OCI-LY3 (cell line): ENCODE measurements around the gene ADRB2.

Experiments used
- H2AFZ ChIP-seq: fragments of 200-600, 300-600 bp; shearing (Covaris generic); 2 replicates; pipeline ENCODE4 v1.6.0; 2014; ENCODE audit warnings: antibody characterized with exemption, low read depth, low read length
- H3K27ac ChIP-seq: fragments of 200-600, 300-600 bp; sonication (generic); 2 replicates; pipeline ENCODE4 v1.5.1; 2014; ENCODE audit warnings: mild to moderate bottlenecking, low read length, moderate library complexity, mixed read lengths
- H3K27me3 ChIP-seq: fragments of 200-600, 300-600 bp; sonication (generic); 2 replicates; pipeline ENCODE4 v1.6.1; 2014; ENCODE audit warnings: low read depth, low read length, mixed read lengths
- H3K36me3 ChIP-seq: fragments of 200-600, 300-600 bp; sonication (generic); replicated peaks from 2 replicates; pipeline ENCODE3; 2014; ENCODE audit warnings: low read depth, low read length, mixed read lengths
- H3K4me1 ChIP-seq: fragments of 300-600, 200-600 bp; sonication (generic); 2 replicates; pipeline ENCODE4 v1.6.1; 2014; ENCODE audit warnings: low read length, mixed read lengths
- H3K4me2 ChIP-seq: fragments of 200-600, 300-600 bp; sonication (generic); 2 replicates; pipeline ENCODE4 v1.6.1; 2014; ENCODE audit warnings: low read length, mixed read lengths
- H3K4me3 ChIP-seq: fragments of 300-600, 200-600 bp; sonication (generic); 2 replicates; pipeline ENCODE4 v1.5.1; 2014; ENCODE audit warnings: antibody characterized with exemption, mild to moderate bottlenecking, low read length, moderate library complexity
- H3K79me2 ChIP-seq: fragments of 300-600, 200-600 bp; shearing (Covaris generic); 2 replicates; pipeline ENCODE4 v1.6.1; 2014; ENCODE audit warnings: mild to moderate bottlenecking, low read length, mixed read lengths
- H3K9ac ChIP-seq: fragments of 300-600, 200-600 bp; shearing (Covaris generic); 2 replicates; pipeline ENCODE4 v1.6.0; 2014; ENCODE audit warnings: mild to moderate bottlenecking, low read length, moderate library complexity
- H3K9me3 ChIP-seq: fragments of 200-600, 300-600 bp; shearing (Covaris generic); 2 replicates; pipeline ENCODE4 v1.6.1; 2014; ENCODE audit warnings: low read length, mixed read lengths; ENCODE audit not compliant: insufficient read depth
- H4K20me1 ChIP-seq: fragments of 200-600, 300-600 bp; sonication (generic); 2 replicates; pipeline ENCODE4 v1.6.1; 2016; ENCODE audit warnings: low read length, mixed read lengths; ENCODE audit not compliant: insufficient read depth
- CTCF ChIP-seq: fragments of 200-600, 300-600 bp; sonication (generic); IDR thresholded peaks from 2 replicates; pipeline ENCODE4 v1.5.1; 2014; ENCODE audit warnings: antibody characterized with exemption, low read length, low read depth
- EZH2phosphoT487 ChIP-seq: fragments of 200-600 bp; shearing (Covaris generic); IDR thresholded peaks from 2 replicates; pipeline ENCODE4 v1.6.1; 2018; ENCODE audit warnings: antibody characterized with exemption, mixed run types, low read depth

The ADRB2 gene

GRCh38 chr5:148850836-148851235 lies 24.4 kb downstream of the ADRB2 start:
- Histone ChIP-seq H4K20me1 (no peaks in the 10 kb centered on the region), H3K4me2 (no peak overlapping the region), H3K4me3 (no peak overlapping the region), H3K4me1 (no peaks in the 10 kb centered on the region), H3K9me3 (no peaks in the 10 kb centered on the region), H3K27ac (no peak overlapping the region), H3K36me3 (no peaks in the 10 kb centered on the region), H3K79me2 (no peaks in the 10 kb centered on the region), H3K27me3 (peaks cover 16% of the 10 kb centered on the region), H2AFZ (no peak overlapping the region), H3K9ac (no peak overlapping the region)
- TF ChIP-seq EZH2phosphoT487 (no peak), CTCF (no peak)

- no peak overlapping the region for H3K4me3 ChIP-seq
- no peaks in the 10 kb centered on the region for H3K79me2 ChIP-seq
- H3K9me3 ChIP-seq: no peaks in the 10 kb centered on the region
- H3K9ac ChIP-seq: no peak overlapping the region
- H3K27me3 ChIP-seq: peaks cover 16% of the 10 kb centered on the region
- no peak overlapping the region for H3K27ac ChIP-seq
- no peak overlapping the region for H2AFZ ChIP-seq
- no peak overlapping the region for H3K4me2 ChIP-seq
- H3K36me3 ChIP-seq: no peaks in the 10 kb centered on the region
- TF ChIP-seq CTCF (no peak), EZH2phosphoT487 (no peak)
- no peaks in the 10 kb centered on the region for H4K20me1 ChIP-seq
- H3K4me1 ChIP-seq: no peaks in the 10 kb centered on the region
These were observed 27.5 kb downstream of the ADRB2 start for GRCh38 chr5:148853868-148854267.

- no peaks in the 10 kb centered on the region for H4K20me1 ChIP-seq
- H3K9ac ChIP-seq: no peak overlapping the region
- no peaks in the 10 kb centered on the region for H3K4me1 ChIP-seq
- H3K27ac ChIP-seq: no peak overlapping the region
- H3K4me2 ChIP-seq: no peak overlapping the region
- H2AFZ ChIP-seq: no peak overlapping the region
- no peak overlapping the region for H3K4me3 ChIP-seq
- H3K79me2 ChIP-seq: no peaks in the 10 kb centered on the region
- no peak for TF ChIP-seq EZH2phosphoT487
- TF ChIP-seq CTCF: no peak
- peaks cover 15% of the 10 kb centered on the region for H3K27me3 ChIP-seq
- H3K36me3 ChIP-seq: no peaks in the 10 kb centered on the region
- H3K9me3 ChIP-seq: no peaks in the 10 kb centered on the region
These were observed 29.0 kb downstream of the ADRB2 start for GRCh38 chr5:148855249-148856008.

- Histone ChIP-seq H3K27ac (no peak overlapping the region), H2AFZ (no peak overlapping the region), H4K20me1 (no peaks in the 10 kb centered on the region), H3K4me2 (no peak overlapping the region), H3K79me2 (no peaks in the 10 kb centered on the region), H3K4me3 (no peak overlapping the region), H3K27me3 (peaks cover 9% of the 10 kb centered on the region), H3K9ac (no peak overlapping the region), H3K36me3 (no peaks in the 10 kb centered on the region), H3K9me3 (no peaks in the 10 kb centered on the region), H3K4me1 (no peaks in the 10 kb centered on the region)
- TF ChIP-seq EZH2phosphoT487 (no peak), CTCF (no peak)
These were observed 29.6 kb downstream of the ADRB2 start for GRCh38 chr5:148856009-148856367.
